ENCODE results near the gene DEFB118.
"Not testable (repeated sequence)": the region's sequence is repeated elsewhere in the genome, so short reads cannot be mapped to it uniquely, and the experiment has no call there.

DEFB118 gene

GRCh38 chr20:31368301-31368700 is at the start of gene DEFB118:
Gene DEFB118 (plus strand): TSS chr20:31368601. CDS start chr20:31368651, 50 bp downstream.
- no peak within 1 kb of the TSS for H3K27ac ChIP-seq
- H3K4me3 ChIP-seq = no peak within 1 kb of the TSS

GRCh38 chr20:31322504-31322903 is 45.9 kb upstream of the DEFB118 start:
- Histone ChIP-seq H3K4me3 (no peak overlapping the region), H3K27ac (no peak overlapping the region)

GRCh38 chr20:31330893-31331292 is 37.5 kb upstream of the DEFB118 start:
- no peak overlapping the region for H3K4me3 ChIP-seq
- H3K27ac ChIP-seq = no peak overlapping the region

- Histone ChIP-seq H3K4me3 (no peak overlapping the region), H3K27ac (no peak overlapping the region)
These were observed 26.9 kb upstream of the DEFB118 start for GRCh38 chr20:31341470-31341869.

- Histone ChIP-seq H3K4me3 (no peak overlapping the region), H3K27ac (no peak overlapping the region)
These were observed 12.4 kb upstream of the DEFB118 start for GRCh38 chr20:31355981-31356380.

GRCh38 chr20:31363295-31363694 is 5.1 kb upstream of the DEFB118 start:
- no peak overlapping the region for H3K4me3 ChIP-seq
- H3K27ac ChIP-seq = no peak overlapping the region

GRCh38 chr20:31364272-31364671 is 4.1 kb upstream of the DEFB118 start:
- H3K27ac ChIP-seq, H3K4me3 ChIP-seq: not testable (repeated sequence)

GRCh38 chr20:31374346-31374745 is 5.9 kb downstream of the DEFB118 start:
- Histone ChIP-seq H3K27ac (no peak overlapping the region), H3K4me3 (no peak overlapping the region)

GRCh38 chr20:31390490-31390889 is 22.1 kb downstream of the DEFB118 start, which contains the start of gene DEFB119:
Gene DEFB119 (minus strand): TSS chr20:31390590. CDS start chr20:31390483, 107 bp downstream.
- H3K27ac ChIP-seq = no peak within 1 kb of the TSS

GRCh38 chr20:31392836-31393235 is 24.4 kb downstream of the DEFB118 start:
- Histone ChIP-seq H3K27ac (no peak overlapping the region), H3K4me3 (no peak overlapping the region)

More at GRCh38 chr20:31390490-31390889, 22.1 kb downstream of the DEFB118 start, which contains the start of gene DEFB119:
- H3K4me3 ChIP-seq = no peak within 1 kb of the TSS

GRCh38 chr20:31394900-31395299 is 26.5 kb downstream of the DEFB118 start:
- Histone ChIP-seq H3K27ac (no peak overlapping the region), H3K4me3 (no peak overlapping the region)

- Histone ChIP-seq H3K4me3 (no peak overlapping the region), H3K27ac (no peak overlapping the region)
These were observed 35.5 kb downstream of the DEFB118 start for GRCh38 chr20:31403886-31404285.

GRCh38 chr20:31406115-31406514 is 37.7 kb downstream of the DEFB118 start, which contains the start of gene DEFB121:
Gene DEFB121 (minus strand): TSS chr20:31406215. CDS start chr20:31406152, 63 bp downstream.
- Histone ChIP-seq H3K4me3 (no peak within 1 kb of the TSS), H3K27ac (no peak within 1 kb of the TSS)

GRCh38 chr20:31410011-31410410 is 41.6 kb downstream of the DEFB118 start:
- H3K27ac ChIP-seq = no peak overlapping the region
- H3K4me3 ChIP-seq = no peak overlapping the region

- H3K27ac ChIP-seq = no peak overlapping the region
- no peak overlapping the region for H3K4me3 ChIP-seq
These were observed 46.0 kb downstream of the DEFB118 start for GRCh38 chr20:31414381-31414780.

GRCh38 chr20:31415653-31416052 is 47.3 kb downstream of the DEFB118 start:
- Histone ChIP-seq H3K27ac (no peak overlapping the region), H3K4me3 (no peak overlapping the region)

- Histone ChIP-seq H3K4me3 (no peak overlapping the region), H3K27ac (no peak overlapping the region)
These were observed 49.9 kb downstream of the DEFB118 start for GRCh38 chr20:31418307-31418706.
